GM21528 (cell line): ENCODE measurements around the gene DCST2.
"Not testable (repeated sequence)": the region's sequence is repeated elsewhere in the genome, so short reads cannot be mapped to it uniquely, and the experiment has no call there.

Source experiments
- ATAC-seq: cut with Tn5 transposase; IDR thresholded peaks from one replicate; pipeline ENCODE4 v1.9.1; 2021; ENCODE audit warnings: mild to moderate bottlenecking, moderate library complexity; ENCODE audit not compliant: unreplicated experiment, low FRiP score

Gene DCST2

DNA sequence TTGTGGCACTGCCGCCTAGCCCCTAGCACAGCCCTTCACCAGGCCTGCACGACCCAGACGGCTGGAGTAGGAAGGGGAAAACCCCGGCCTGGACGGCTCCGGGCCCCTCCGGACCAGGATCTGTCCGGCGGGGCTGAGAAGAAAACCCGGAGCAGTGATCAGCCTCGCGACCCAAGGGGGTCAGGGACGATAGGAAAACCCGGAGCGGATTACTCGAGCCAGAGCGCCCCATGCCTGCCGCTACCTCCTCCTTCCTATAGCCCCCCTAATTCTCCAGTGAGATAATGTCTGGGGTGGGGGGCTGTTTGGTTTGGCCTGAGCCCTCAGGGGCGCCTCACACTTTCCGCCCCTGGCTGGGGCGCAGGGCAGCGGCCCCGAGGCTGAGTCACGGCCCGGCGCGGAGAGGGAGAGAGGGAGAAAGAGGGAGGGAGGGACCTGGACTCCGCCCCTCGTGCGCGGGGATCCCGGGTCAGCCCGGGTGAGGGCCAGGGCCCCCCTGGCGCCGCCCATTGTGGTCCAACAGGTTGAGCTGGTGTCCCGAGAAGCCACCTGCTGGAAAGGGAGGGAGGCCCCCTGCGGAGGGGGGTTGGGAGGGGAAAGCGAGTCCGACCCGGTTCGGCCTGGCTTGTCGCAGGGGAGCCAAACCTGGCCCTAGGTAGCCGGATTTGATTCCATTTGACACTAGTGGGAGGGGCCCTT lies 32.7 kb downstream of the DCST2 start:
- ATAC-seq: peak; percentile 33

DNA sequence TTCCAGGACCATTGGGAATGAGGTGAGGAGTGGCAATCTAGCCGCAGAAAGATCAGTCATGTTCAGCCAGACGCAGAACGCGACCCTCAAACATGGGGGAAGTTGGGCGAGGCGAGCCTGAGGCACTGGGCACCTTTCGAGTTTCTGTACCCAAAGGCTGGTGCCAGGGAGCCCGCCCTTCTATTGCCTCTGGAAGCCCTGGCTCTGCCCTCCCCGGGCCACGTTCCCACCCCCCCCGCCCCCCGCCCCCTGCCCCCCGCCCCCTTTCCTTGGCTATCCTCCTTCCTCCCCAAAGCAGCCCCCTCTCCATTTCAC lies 33.2 kb downstream of the DCST2 start:
- ATAC-seq: no peak

DNA sequence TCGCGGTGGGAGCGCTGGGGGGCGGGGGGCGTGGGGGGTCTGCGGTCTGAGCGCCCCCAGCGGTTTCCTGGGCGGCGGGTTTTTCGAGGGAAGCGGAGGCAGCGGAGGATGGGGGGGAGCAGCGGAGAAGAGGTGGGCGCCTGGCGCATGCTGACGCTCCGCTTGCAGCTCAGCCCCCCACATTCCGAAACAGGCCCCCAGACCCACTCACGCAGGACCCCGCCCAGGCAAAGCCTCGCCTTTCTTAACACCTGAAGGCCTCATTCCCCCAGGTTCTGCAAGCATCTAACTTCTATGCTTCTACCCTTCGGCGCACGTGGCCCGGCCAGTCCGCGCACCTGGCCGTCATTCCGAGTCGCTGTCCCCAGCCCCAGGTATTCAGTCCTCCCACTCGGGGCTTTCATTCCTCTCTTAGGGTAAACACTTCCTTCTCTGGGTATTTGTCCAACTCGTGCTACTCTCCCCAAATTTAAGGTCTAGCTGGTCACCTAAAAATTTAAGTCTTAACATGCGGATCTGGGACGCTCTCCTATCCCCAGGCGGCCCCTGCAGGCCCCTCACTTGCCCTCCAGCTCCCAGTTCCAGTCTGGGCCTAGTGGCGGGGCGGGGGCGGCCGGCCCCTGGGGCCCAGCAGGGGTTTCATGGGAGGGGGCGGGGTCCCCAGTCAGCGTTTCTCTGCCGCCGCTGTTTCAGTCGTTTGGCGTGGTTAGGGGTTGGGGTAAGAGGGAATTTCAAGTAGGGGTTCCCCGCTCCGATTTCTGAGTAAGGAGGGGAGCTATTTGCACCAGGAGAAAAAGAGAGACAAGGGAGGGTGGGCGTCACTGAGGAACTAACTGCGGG lies 33.8 kb downstream of the DCST2 start:
- ATAC-seq: no peak

DNA sequence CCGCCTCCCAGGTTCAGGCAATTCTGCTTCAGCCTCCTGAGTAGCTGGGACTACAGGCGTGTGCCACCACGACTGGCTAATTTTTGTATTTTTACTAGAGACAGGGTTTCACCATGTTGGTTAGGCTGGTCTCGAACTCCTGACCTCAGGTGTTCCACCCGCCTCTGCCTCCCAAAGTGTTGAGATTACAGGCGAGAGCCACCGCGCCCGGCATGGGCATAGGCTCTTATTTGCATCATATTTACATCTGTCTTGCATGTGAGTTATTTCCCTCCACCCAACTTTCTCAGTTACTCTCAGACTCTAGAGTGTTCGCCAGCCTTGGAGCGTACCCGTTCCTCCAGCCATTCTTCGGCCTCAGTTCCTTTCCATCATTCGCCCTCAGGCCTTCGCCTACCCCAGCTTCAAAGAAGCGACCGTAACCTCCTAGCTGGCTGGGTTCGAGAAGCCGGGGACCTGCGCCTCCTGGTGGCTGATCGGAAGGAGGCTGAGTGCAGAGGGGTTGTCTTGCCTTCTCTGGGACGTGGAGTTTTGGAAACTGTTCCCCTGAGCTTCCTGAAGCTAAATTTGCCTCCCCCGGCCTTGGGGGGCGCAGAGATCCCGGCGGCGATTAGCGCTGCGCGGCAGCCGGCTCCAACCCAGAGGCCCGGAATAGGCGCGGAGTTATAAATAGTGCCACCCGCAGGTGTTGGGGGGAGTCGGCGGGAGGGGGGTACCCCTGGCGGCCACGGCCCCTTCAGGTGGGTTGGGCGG lies 34.6 kb downstream of the DCST2 start:
- ATAC-seq: no peak

DNA sequence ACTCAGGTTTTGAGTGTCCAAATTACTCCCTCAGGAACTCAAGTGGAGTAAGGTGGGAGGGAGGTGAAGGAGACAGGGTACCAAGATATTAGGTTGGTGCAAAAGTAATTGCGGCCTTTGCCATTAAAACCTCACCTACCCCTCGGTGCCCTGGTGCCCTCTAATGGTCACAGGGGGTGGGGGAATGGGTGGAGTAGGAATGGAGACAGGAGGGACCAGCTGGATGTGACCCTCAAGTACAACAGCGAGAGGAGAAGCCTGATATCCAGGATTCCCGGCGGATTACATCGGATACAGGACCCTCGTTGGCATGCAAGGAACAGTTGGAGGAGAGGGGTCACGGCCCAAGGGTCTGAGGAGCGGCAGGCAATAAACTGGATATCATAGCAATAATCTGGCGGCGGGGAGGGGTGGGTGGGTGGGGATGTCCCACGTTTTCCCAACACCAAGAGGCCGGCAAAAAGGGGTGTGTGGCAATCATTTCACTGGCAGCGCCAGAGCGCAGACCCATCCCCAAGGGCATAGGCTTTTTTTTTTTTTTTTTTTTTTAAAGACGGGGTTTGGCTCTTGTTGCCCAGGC lies 35.3 kb downstream of the DCST2 start:
- ATAC-seq: no peak

DNA sequence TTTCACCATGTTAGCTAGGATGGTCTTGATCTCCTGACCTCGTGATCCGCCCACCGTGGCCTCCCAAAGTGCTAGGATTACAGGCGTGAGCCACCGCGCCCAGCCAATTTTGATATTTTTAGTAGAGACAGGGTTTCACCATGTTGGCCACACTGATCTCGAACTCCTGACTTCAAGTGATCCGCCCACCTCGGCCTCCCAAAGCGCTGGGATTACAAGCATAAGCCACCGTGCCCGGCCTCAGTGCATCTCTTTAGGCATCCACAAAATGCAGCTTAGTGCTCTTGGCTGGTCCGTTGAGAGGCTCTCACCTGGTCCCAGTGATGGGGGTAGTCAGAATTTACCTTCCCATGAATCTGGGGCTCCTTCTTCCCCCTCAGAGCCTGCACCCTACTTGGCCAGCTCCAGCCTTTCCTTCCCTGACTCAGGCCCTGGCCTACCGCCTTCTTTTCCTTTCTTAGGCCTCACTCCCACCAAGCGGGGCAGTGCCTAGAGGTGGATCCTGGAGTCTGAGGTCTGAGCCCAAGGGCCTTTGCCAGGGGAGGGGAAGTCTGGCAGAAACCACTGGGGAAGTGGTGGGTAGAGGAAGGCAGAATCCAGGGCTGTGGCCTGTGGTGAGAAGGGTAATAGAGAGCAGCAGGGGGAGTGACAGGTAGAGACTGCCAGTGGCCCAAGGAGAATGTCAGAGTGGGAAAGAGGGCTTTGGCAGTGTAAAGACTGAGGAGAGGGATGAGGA lies 36.4 kb downstream of the DCST2 start:
- no peak for ATAC-seq

DNA sequence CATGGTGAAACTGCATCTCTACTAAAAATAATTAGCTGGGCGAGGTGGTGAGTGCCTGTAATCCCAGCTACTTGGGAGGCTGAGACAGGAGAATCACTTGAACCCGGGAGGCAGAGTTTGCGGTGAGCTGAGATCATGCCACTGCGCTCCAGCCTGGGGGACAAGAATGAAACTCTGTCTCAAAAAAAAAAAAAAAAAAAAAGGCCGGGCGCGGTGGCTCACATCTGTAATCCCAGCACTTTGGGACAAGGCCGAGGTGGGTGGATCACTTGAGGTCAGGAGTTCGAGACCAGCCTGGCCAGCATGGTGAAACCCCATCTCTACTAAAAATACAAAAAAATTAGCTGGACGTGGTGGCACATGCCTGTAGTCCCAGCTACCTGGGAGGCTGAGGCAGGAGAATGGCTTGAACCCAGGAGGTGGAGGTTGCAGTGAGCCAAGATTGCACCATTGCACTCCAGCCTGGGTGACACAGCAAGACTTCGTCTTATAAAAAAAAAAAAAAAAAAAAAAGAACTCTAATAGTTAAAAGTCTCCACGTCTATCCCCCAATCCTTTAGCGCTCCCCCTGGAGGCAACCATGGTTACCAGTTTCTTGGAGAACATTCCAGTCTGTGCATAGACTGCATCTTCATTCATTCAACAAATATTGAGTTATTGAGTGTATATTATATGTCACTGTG lies 38.1 kb downstream of the DCST2 start:
- not testable (repeated sequence) for ATAC-seq

DNA sequence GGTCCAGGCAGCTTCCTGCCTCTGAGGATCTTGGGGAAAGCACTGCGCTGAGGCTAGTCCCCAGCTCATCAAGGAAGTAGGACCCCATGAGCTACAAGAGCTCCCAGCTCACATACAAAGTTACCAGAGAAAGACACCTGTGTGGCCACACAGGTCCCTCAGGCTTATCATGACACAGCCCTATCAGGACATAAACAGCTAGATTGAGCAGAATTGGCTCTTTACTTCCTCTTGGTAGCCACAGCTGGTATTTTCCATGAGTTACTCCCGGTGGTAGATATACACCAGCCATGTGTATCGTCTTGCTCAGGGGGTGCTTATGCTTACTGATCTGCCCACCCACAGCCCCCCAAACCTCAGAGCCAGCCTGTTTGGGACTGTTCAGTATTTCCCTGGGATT lies 39.0 kb downstream of the DCST2 start:
- ATAC-seq: no peak

DNA sequence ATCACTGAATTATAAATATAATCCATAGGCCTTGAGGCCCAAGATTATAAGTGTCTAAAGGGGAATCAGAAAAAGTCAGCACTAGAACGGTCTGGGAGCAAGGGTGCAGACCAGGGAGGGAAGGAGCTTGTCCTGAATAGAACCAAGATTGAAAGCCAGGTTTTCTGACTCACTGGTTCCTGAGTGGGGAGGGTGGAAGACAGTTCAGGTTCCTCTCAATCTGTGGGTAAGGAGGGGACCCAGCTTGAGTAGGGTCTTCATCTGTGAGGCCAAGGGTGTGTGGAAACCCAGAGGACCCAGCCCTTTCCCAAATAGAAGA lies 39.4 kb downstream of the DCST2 start:
- no peak for ATAC-seq

DNA sequence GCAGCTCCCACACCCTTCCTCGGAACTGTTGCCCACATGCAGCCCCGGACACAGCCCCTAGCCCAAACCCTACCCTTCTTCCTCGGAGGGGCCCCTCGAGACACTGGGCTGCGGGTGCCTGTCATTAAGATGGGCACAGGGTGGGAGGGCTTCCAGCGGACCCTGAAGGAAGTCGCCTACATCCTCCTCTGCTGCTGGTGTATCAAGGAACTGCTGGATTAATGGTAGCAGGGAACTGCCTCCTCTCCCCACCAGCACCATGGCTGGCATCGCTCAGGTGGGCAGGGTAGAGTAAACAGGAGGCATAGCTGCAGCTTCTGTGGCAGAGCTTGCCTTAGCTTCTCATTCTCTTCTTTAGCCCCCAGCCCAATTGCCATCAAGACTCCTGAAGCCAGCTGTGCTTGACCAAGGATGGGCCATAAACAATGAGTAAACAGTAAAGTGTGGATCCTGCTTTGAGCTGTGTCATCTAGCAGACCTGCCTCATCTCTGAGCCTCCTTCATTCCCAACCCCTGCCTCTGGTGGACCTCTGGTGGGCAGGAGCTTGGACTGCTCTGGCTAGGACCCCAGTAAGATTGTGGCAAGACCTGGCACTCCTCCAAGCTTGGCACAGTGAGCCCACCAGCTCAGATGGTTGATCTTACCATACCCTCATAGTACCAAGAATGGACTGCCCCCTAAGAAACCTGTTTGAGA lies 39.9 kb downstream of the DCST2 start, which contains the start of gene LENEP:
TSS of gene LENEP (plus strand) at position 15 of the 697 bp plus-strand sequence. CDS start at position 37, 22 bp downstream.
- ATAC-seq: no peak

DNA sequence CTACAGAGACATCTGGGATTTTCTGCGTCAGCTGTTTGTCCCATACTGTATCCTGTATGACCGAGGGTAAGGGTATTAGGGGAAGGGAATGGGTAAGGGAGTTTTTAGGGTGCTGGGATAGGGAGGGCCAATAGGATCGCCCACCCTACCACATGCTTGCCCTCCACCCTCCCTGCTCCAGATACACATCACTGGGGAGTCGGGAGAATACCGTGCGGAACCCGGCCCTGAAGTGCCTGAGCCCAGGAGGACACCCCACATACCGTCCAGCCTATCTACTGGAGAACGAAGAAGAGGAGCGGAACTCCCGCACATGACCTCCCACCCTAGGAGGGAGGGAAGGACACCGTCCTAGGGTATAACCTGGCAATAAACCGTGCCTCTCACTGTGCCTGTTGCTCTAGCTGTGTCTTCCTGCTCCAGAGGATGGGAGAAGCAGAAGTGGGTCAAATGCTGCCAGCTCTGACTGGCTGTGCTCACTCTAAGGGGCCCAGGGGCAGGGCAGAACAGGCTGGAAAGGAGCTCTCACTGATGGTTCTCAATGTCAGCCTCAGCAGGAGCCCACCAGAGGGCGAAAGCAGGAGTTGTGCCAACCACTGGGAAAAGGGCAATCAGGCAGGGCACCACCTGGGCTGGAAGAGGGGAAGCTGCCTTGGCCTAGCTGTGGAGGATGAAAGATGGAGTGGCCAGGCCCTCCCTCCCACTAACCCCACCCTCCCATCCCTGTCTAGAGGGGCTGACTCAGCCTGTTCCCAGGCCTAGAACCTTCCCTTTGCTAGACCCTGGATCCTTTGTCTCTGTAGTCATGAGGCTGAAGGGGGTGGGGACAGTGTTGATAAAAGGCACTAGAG lies 40.6 kb downstream of the DCST2 start:
- no peak for ATAC-seq

DNA sequence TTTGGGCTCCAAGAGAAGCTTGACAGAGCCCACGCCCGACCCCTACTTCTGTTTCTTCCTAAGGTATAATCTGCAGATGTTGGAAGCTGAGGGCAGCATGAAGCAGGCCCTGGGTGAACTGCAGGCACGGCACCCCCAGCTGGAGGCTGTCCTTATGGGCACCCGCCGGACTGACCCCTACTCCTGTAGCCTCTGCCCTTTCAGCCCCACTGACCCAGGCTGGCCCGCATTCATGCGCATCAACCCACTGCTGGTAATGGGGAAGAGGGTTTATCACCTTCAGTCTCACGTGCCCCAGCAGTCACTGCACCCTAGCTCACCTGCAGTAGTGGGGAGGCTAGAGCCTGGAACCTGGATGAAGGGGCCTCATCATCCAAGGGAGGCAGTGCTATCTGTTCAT lies 43.3 kb downstream of the DCST2 start:
- ATAC-seq: no peak

DNA sequence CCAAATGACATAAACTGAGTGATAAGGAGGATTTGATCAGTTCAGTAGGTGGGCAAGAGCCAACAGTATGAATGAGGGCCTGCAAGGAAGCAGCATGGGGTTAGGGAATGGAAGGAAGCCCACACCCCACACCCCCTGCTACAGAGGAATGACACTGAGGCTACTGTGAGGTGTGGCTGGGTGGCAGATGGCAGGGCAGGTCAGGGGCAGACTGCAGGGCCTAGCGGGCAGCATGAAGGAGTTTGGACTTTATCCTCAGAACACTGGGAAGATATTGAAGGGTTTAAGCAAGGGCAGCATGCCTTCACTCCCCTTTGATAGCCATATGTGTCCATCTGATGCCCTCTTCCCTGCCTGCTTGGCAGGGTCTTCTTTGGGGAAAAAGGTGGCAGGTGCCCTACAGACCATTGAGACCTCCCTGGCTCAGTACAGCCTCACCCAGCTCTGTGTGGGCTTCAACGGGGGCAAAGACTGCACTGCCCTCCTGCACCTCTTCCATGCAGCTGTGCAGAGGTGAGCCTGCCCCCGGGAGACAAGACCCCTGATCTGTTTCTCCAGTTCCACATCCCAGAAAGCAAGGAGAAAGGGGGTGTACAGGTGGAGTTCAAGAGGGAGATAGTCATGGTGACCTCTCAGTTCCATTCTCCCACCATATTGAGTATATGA lies 44.3 kb downstream of the DCST2 start:
- ATAC-seq: no peak

DNA sequence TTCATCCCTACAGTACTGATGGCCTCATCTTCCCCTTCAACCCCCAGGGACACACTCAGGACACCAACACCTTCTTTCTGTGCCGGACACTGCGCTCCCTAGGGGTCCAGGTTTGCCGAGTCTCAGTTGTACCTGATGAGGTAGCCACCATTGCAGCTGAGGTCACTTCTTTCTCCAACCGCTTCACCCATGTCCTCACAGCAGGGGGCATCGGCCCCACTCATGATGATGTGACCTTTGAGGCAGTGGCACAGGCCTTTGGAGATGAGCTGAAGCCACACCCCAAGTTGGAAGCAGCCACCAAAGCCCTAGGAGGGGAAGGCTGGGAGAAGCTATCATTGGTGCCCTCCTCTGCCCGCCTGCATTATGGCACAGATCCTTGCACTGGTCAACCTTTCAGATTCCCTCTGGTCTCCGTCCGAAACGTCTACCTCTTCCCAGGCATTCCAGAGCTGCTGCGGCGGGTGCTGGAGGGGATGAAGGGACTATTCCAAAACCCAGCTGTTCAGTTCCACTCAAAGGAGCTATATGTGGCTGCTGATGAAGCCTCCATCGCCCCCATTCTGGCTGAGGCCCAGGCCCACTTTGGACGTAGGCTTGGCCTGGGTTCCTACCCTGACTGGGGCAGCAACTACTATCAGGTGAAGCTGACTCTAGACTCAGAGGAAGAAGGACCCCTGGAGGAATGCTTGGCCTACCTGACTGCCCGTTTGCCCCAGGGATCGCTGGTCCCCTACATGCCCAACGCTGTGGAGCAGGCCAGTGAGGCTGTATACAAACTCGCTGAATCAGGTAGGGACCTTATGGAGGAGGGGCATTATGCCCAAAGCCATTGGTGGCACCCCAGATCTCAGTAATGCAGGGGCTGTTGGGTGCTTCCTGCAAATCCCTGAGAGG lies 45.3 kb downstream of the DCST2 start:
- no peak for ATAC-seq

DNA sequence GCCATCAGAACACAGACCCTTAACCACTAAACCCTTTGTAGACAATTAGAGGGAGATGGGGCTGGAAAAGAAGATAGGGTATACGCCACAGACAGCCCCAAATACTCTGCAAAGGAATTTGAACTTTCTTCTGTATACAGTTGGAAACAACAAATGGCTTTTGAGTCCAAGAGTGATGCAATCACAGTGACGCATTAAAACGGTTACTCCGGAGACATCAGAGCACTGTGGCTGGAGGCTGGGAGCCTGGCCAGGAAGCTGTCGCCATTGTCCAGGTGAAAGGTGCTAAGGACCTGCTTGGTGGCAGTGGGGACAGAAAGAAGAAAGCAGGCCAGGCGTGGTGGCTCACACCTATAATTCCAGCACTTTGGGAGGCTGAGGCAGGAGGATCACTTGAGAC lies 46.3 kb downstream of the DCST2 start:
- no peak for ATAC-seq

DNA sequence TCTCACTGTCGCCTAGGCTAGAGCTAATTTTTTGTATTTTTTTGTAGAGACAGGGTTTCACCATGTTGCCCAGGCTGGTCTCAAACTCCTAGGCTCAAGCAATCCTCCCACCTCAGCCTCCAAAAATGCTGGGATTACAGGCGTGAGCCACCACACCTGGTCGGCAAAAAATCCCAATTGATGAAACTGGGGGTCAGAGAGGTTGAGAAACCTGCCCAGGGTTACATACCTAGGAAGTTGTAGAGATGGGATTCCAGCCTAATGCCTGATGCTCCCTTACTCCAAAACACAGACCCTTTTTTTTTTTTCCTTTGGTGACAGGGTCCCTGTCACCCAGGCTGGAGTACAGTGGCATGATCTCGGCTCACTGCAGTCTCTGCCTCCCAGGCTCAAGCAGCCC lies 46.8 kb downstream of the DCST2 start:
- not testable (repeated sequence) for ATAC-seq
